ENCODE results near the gene SNX13. TPM values are rescaled to one million over a fixed set of nuclear protein-coding genes. Genes with fewer than 3 reads are reported as not detected.
A peak's percentile ranks its signal among the peaks of the same experiment; 100 is the strongest.

SNX13 gene
- polyA plus RNA-seq, 1 of the 3 experiments (the other 2 are of a cell fraction) = 13.0 TPM

DNA sequence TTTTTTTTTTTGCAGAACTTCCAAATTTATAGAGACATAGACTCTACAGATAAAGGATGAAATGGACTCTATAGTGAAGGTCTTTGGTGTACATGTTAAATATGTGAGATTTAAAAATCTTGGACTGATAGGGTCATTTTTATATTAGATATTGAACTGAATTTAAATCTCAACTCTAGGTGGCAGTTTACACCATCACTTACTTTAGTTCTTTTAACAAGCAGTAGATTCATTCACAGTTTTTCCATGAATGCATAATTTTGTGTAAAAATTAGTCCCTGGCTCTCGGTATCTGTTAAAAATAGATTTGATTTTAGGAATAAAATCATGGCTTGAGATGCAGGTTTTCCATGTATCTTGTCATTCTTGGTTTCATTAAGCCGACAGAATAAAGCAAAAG, 31.1 kb upstream of the SNX13 start:
- TF ChIP-seq GATA2 (CRISPR knock-in tag; IDR thresholded peaks at IDR 0.05) = no peak
- TF ChIP-seq NFIC (IDR thresholded peaks at IDR 0.05; ENCODE audit: borderline replicate concordance) = no peak
- TF ChIP-seq, protein P1, sequence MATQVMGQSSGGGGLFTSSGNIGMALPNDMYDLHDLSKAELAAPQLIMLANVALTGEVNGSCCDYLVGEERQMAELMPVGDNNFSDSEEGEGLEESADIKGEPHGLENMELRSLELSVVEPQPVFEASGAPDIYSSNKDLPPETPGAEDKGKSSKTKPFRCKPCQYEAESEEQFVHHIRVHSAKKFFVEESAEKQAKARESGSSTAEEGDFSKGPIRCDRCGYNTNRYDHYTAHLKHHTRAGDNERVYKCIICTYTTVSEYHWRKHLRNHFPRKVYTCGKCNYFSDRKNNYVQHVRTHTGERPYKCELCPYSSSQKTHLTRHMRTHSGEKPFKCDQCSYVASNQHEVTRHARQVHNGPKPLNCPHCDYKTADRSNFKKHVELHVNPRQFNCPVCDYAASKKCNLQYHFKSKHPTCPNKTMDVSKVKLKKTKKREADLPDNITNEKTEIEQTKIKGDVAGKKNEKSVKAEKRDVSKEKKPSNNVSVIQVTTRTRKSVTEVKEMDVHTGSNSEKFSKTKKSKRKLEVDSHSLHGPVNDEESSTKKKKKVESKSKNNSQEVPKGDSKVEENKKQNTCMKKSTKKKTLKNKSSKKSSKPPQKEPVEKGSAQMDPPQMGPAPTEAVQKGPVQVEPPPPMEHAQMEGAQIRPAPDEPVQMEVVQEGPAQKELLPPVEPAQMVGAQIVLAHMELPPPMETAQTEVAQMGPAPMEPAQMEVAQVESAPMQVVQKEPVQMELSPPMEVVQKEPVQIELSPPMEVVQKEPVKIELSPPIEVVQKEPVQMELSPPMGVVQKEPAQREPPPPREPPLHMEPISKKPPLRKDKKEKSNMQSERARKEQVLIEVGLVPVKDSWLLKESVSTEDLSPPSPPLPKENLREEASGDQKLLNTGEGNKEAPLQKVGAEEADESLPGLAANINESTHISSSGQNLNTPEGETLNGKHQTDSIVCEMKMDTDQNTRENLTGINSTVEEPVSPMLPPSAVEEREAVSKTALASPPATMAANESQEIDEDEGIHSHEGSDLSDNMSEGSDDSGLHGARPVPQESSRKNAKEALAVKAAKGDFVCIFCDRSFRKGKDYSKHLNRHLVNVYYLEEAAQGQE (IDR thresholded peaks at IDR 0.05; ENCODE audit: low read depth, low read length) = no peak
- TF ChIP-seq RAD21 (IDR thresholded peaks at IDR 0.05; ENCODE audit: low read length) = peak; percentile 53
- TF ChIP-seq, protein P2, sequence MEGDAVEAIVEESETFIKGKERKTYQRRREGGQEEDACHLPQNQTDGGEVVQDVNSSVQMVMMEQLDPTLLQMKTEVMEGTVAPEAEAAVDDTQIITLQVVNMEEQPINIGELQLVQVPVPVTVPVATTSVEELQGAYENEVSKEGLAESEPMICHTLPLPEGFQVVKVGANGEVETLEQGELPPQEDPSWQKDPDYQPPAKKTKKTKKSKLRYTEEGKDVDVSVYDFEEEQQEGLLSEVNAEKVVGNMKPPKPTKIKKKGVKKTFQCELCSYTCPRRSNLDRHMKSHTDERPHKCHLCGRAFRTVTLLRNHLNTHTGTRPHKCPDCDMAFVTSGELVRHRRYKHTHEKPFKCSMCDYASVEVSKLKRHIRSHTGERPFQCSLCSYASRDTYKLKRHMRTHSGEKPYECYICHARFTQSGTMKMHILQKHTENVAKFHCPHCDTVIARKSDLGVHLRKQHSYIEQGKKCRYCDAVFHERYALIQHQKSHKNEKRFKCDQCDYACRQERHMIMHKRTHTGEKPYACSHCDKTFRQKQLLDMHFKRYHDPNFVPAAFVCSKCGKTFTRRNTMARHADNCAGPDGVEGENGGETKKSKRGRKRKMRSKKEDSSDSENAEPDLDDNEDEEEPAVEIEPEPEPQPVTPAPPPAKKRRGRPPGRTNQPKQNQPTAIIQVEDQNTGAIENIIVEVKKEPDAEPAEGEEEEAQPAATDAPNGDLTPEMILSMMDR (IDR thresholded peaks at IDR 0.05) = peak; percentile 63
- TF ChIP-seq MEF2A (IDR thresholded peaks at IDR 0.05; ENCODE audit: borderline replicate concordance, low read depth) = no peak
- TF ChIP-seq JUND (IDR thresholded peaks at IDR 0.05) = no peak
- no peak for TF ChIP-seq TEAD4 (IDR thresholded peaks at IDR 0.05; ENCODE audit: borderline replicate concordance, insufficient read depth)
- TF ChIP-seq SMC3 (IDR thresholded peaks at IDR 0.05; ENCODE audit: low read depth, low read length) = peak; percentile 26; the same call in 1 of the 2 replicates
- Histone ChIP-seq H3K4me3 (ENCODE audit: low read depth in 2 of 2, low read length in 1 of 2) (no peak overlapping the region), H4K20me1 (ENCODE audit: insufficient read depth) (no peaks in the 10 kb centered on the region), H3K9me3 (no peaks in the 10 kb centered on the region), H3K9ac (no peak overlapping the region), H3K79me2 (ENCODE audit: insufficient read depth) (no peaks in the 10 kb centered on the region), H3K27ac (ENCODE audit: low read depth in 2 of 2, low read length in 1 of 2) (no peak overlapping the region), H3K4me2 (no peak overlapping the region), H3K4me1 (ENCODE audit: control insufficient read depth in 1 of 2, insufficient read depth in 2 of 2, low read depth in 1 of 2, low read length in 1 of 2) (no peaks in the 10 kb centered on the region), H3K36me3 (replicated peaks in 1 of 2; ENCODE audit: control insufficient read depth in 1 of 2, insufficient read depth in 2 of 2, low read length in 1 of 2) (no peaks in the 10 kb centered on the region), H3K9me2 (no peaks in the 10 kb centered on the region), H3K27me3 (ENCODE audit: insufficient read depth) (peaks cover 11% of the 10 kb centered on the region; the same call in 1 of the 2 replicates), H2AFZ (ENCODE audit: low read depth) (no peak overlapping the region; the same call in 1 of the 2 replicates), H3F3A (replicated peaks; ENCODE audit: insufficient read depth) (no peaks in the 10 kb centered on the region)
- DNase-seq = no peak
- ChIA-PET CTCF (interaction anchor here (0.8 to 1.0 kb wide), 2 partner anchors 283 to 349 kb away, joined by 3 to 4 read pairs; no protein-coding TSS in a partner anchor), POLR2A (no interaction called here)
- 15% methylated on average over 2 of the region's 2 CpGs for WGBS (ENCODE audit: low lambda C conversion rate)

DNA sequence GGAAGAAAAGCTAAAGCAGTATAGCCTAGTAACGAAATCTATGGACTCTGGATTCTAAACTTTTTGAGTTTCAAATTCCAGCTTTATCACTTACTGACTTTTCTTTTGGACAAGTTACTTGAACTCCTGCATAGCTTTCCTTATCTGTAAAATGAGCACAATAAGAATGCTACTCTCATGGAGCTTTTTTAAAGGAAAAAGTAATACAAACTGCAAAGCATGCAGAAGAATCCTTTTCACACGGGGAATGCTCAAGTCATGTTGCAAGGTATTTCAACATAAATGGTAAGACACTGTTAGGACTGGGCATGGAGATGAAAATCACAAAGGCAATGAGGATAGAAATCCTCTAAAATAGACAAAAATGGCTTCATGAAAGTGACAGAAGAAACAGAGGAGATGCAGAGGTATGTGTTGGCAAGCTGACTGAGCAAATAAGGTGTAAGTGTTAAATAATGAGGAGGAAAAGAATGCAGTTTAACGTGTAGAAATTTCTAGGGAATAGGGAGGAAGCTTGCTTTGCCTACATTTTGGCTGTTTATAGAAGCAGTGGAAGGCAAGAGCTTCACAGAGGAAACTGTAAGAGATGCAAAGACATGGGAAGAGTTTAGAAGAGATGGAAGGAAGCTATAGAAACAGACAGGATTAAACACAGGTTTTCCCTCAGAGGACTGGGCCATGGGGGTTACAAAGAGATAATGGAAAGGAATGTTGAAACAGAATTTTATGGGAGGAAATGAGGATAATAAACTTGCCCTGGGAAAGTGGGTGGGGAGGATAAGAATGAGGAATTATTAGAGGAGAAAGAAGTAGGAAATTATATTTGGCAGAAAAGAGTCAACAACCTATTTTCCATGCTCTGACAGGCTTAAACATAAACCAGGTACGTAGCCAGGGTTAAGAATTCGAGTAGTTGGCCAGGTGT, 28.8 kb upstream of the SNX13 start:
- Histone ChIP-seq H3K4me2 (no peak overlapping the region), H4K20me1 (ENCODE audit: insufficient read depth) (no peaks in the 10 kb centered on the region)
- CTCF ChIA-PET = interaction anchor here (0.9 to 1.4 kb wide), 2 partner anchors 199 to 354 kb away, joined by 3 read pairs; no protein-coding TSS in a partner anchor

More for the DNA sequence above, 28.8 kb upstream of the SNX13 start:
- Histone ChIP-seq H3F3A (replicated peaks; ENCODE audit: insufficient read depth) (peaks cover 5% of the 10 kb centered on the region), H3K4me3 (ENCODE audit: low read depth in 2 of 2, low read length in 1 of 2) (no peak overlapping the region), H3K79me2 (ENCODE audit: insufficient read depth) (no peaks in the 10 kb centered on the region), H3K9me3 (no peaks in the 10 kb centered on the region), H3K4me1 (ENCODE audit: control insufficient read depth in 1 of 2, insufficient read depth in 2 of 2, low read depth in 1 of 2, low read length in 1 of 2) (no peaks in the 10 kb centered on the region), H3K27me3 (ENCODE audit: insufficient read depth) (peaks cover 11% of the 10 kb centered on the region; the same call in 1 of the 2 replicates), H2AFZ (ENCODE audit: low read depth) (no peak overlapping the region), H3K36me3 (replicated peaks in 1 of 2; ENCODE audit: control insufficient read depth in 1 of 2, insufficient read depth in 2 of 2, low read length in 1 of 2) (no peaks in the 10 kb centered on the region), H3K9me2 (no peaks in the 10 kb centered on the region), H3K9ac (no peak overlapping the region), H3K27ac (ENCODE audit: low read depth in 2 of 2, low read length in 1 of 2) (no peak overlapping the region)
- TF ChIP-seq, protein P3, sequence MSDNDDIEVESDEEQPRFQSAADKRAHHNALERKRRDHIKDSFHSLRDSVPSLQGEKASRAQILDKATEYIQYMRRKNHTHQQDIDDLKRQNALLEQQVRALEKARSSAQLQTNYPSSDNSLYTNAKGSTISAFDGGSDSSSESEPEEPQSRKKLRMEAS (IDR thresholded peaks at IDR 0.05; ENCODE audit: low read depth) = no peak
- no peak for TF ChIP-seq ELF1 (IDR thresholded peaks at IDR 0.05)
- TF ChIP-seq FOXJ3 (CRISPR knock-in tag; IDR thresholded peaks at IDR 0.05) = no peak
- no peak for TF ChIP-seq RXRA (IDR thresholded peaks at IDR 0.05; ENCODE audit: borderline replicate concordance, low read depth)
- TF ChIP-seq, protein P1 (IDR thresholded peaks at IDR 0.05; ENCODE audit: low read depth, low read length) = no peak
- TF ChIP-seq RCOR1 (IDR thresholded peaks at IDR 0.05; ENCODE audit: low read length) = no peak
- POLR2A ChIA-PET = no interaction called here
- 2% methylated on average over 5 of the region's 5 CpGs for WGBS (ENCODE audit: low lambda C conversion rate)
- DNase-seq = no peak
